GM12891 (cell line): ENCODE measurements around the gene CLIP1.

Experiments used
- POLR2A ChIP-seq: IDR thresholded peaks from 2 replicates; pipeline ENCODE4 v1.6.1; 2011; ENCODE audit warnings: low read depth, low read length, control low read depth
- POLR2AphosphoS5 ChIP-seq: IDR thresholded peaks from 2 replicates; pipeline ENCODE4 v1.6.1; 2011; ENCODE audit warnings: low read depth, low read length, control low read depth

- TF ChIP-seq POLR2A = no peak
- no peak for TF ChIP-seq POLR2AphosphoS5
Observed at GRCh38 chr12:122349078-122349477, 73.4 kb downstream of the CLIP1 start.
